Measurements from ENCODE around the gene SPTLC2. TPM values are rescaled to one million over a fixed set of nuclear protein-coding genes. Genes with fewer than 3 reads are reported as not detected.
"Not testable (repeated sequence)": the region's sequence is repeated elsewhere in the genome, so short reads cannot be mapped to it uniquely, and the experiment has no call there.

The SPTLC2 gene
- total RNA-seq, 1 donor, result 33.6 TPM

GRCh38 chr14:77556946-77557345, 59.5 kb downstream of the SPTLC2 start:
- Histone ChIP-seq H3K9me3 (ENCODE audit: low read depth, low read length) (no peaks in the 10 kb centered on the region), H3K4me3 (ENCODE audit: low read length) (no peak overlapping the region), H3K27me3 (ENCODE audit: insufficient read depth, low read length) (no peaks in the 10 kb centered on the region), H3K4me1 (ENCODE audit: insufficient read depth, low read length) (peaks cover 51% of the 10 kb centered on the region)

- Histone ChIP-seq H3K27me3 (ENCODE audit: insufficient read depth, low read length) (no peaks in the 10 kb centered on the region), H3K4me1 (ENCODE audit: insufficient read depth, low read length) (peaks cover 48% of the 10 kb centered on the region), H3K4me3 (ENCODE audit: low read length) (no peak overlapping the region), H3K9me3 (ENCODE audit: low read depth, low read length) (no peaks in the 10 kb centered on the region)
Observed at GRCh38 chr14:77554816-77555599, 61.4 kb downstream of the SPTLC2 start.

GRCh38 chr14:77554207-77554606, 62.2 kb downstream of the SPTLC2 start:
- peaks cover 47% of the 10 kb centered on the region for H3K4me1 ChIP-seq (ENCODE audit: insufficient read depth, low read length)
- H3K27me3 ChIP-seq (ENCODE audit: insufficient read depth, low read length), result no peaks in the 10 kb centered on the region
- H3K9me3 ChIP-seq (ENCODE audit: low read depth, low read length), result no peaks in the 10 kb centered on the region
- no peak overlapping the region for H3K4me3 ChIP-seq (ENCODE audit: low read length)

GRCh38 chr14:77549451-77549850, 67.0 kb downstream of the SPTLC2 start:
- peaks cover 10% of the 10 kb centered on the region for H3K4me1 ChIP-seq (ENCODE audit: insufficient read depth, low read length)
- H3K4me3 ChIP-seq (ENCODE audit: low read length), result no peak overlapping the region
- H3K27me3 ChIP-seq (ENCODE audit: insufficient read depth, low read length), result no peaks in the 10 kb centered on the region
- no peaks in the 10 kb centered on the region for H3K9me3 ChIP-seq (ENCODE audit: low read depth, low read length)

- Histone ChIP-seq H3K27me3 (ENCODE audit: insufficient read depth, low read length) (no peaks in the 10 kb centered on the region), H3K9me3 (ENCODE audit: low read depth, low read length) (no peaks in the 10 kb centered on the region), H3K4me1 (ENCODE audit: insufficient read depth, low read length) (peaks cover 16% of the 10 kb centered on the region), H3K4me3 (ENCODE audit: low read length) (no peak overlapping the region)
Observed at GRCh38 chr14:77547512-77548180, 68.8 kb downstream of the SPTLC2 start.

GRCh38 chr14:77545171-77545570, 71.3 kb downstream of the SPTLC2 start:
- H3K4me1 ChIP-seq (ENCODE audit: insufficient read depth, low read length), result peaks cover 26% of the 10 kb centered on the region
- not testable (repeated sequence) for H3K27me3 ChIP-seq (ENCODE audit: insufficient read depth, low read length); H3K9me3 ChIP-seq (ENCODE audit: low read depth, low read length); H3K4me3 ChIP-seq (ENCODE audit: low read length)

GRCh38 chr14:77544571-77544970, 71.9 kb downstream of the SPTLC2 start:
- Histone ChIP-seq H3K4me3 (ENCODE audit: low read length) (no peak overlapping the region), H3K9me3 (ENCODE audit: low read depth, low read length) (no peaks in the 10 kb centered on the region), H3K4me1 (ENCODE audit: insufficient read depth, low read length) (peaks cover 26% of the 10 kb centered on the region), H3K27me3 (ENCODE audit: insufficient read depth, low read length) (no peaks in the 10 kb centered on the region)

- H3K27me3 ChIP-seq (ENCODE audit: insufficient read depth, low read length), result no peaks in the 10 kb centered on the region
- peaks cover 27% of the 10 kb centered on the region for H3K4me1 ChIP-seq (ENCODE audit: insufficient read depth, low read length)
- no peaks in the 10 kb centered on the region for H3K9me3 ChIP-seq (ENCODE audit: low read depth, low read length)
- H3K4me3 ChIP-seq (ENCODE audit: low read length), result no peak overlapping the region
Observed at GRCh38 chr14:77543637-77544334, 72.7 kb downstream of the SPTLC2 start.

- H3K27me3 ChIP-seq (ENCODE audit: insufficient read depth, low read length), result no peaks in the 10 kb centered on the region
- H3K9me3 ChIP-seq (ENCODE audit: low read depth, low read length), result no peaks in the 10 kb centered on the region
- no peak overlapping the region for H3K4me3 ChIP-seq (ENCODE audit: low read length)
- peaks cover 33% of the 10 kb centered on the region for H3K4me1 ChIP-seq (ENCODE audit: insufficient read depth, low read length)
Observed at GRCh38 chr14:77543240-77543551, 73.2 kb downstream of the SPTLC2 start.

- H3K27me3 ChIP-seq (ENCODE audit: insufficient read depth, low read length), result no peaks in the 10 kb centered on the region
- H3K4me1 ChIP-seq (ENCODE audit: insufficient read depth, low read length), result peaks cover 35% of the 10 kb centered on the region
- no peak overlapping the region for H3K4me3 ChIP-seq (ENCODE audit: low read length)
- no peaks in the 10 kb centered on the region for H3K9me3 ChIP-seq (ENCODE audit: low read depth, low read length)
Observed at GRCh38 chr14:77542421-77543239, 73.8 kb downstream of the SPTLC2 start.

GRCh38 chr14:77541905-77542304, 74.5 kb downstream of the SPTLC2 start:
- no peaks in the 10 kb centered on the region for H3K27me3 ChIP-seq (ENCODE audit: insufficient read depth, low read length)
- H3K4me3 ChIP-seq (ENCODE audit: low read length), result no peak overlapping the region
- H3K9me3 ChIP-seq (ENCODE audit: low read depth, low read length), result no peaks in the 10 kb centered on the region
- H3K4me1 ChIP-seq (ENCODE audit: insufficient read depth, low read length), result peaks cover 35% of the 10 kb centered on the region

- not testable (repeated sequence) for H3K4me3 ChIP-seq (ENCODE audit: low read length); H3K27me3 ChIP-seq (ENCODE audit: insufficient read depth, low read length); H3K9me3 ChIP-seq (ENCODE audit: low read depth, low read length)
- peaks cover 14% of the 10 kb centered on the region for H3K4me1 ChIP-seq (ENCODE audit: insufficient read depth, low read length)
Observed at GRCh38 chr14:77536951-77537350, 79.5 kb downstream of the SPTLC2 start.

- Histone ChIP-seq H3K4me1 (ENCODE audit: insufficient read depth, low read length) (no peaks in the 10 kb centered on the region), H3K27me3 (ENCODE audit: insufficient read depth, low read length) (no peaks in the 10 kb centered on the region), H3K4me3 (ENCODE audit: low read length) (no peak overlapping the region), H3K9me3 (ENCODE audit: low read depth, low read length) (no peaks in the 10 kb centered on the region)
Observed at GRCh38 chr14:77531071-77531470, 85.4 kb downstream of the SPTLC2 start.

GRCh38 chr14:77529963-77530362, 86.5 kb downstream of the SPTLC2 start:
- Histone ChIP-seq H3K4me1 (ENCODE audit: insufficient read depth, low read length) (no peaks in the 10 kb centered on the region), H3K4me3 (ENCODE audit: low read length) (no peak overlapping the region), H3K9me3 (ENCODE audit: low read depth, low read length) (no peaks in the 10 kb centered on the region), H3K27me3 (ENCODE audit: insufficient read depth, low read length) (no peaks in the 10 kb centered on the region)

- Histone ChIP-seq H3K4me1 (ENCODE audit: insufficient read depth, low read length) (no peaks in the 10 kb centered on the region), H3K4me3 (ENCODE audit: low read length) (no peak overlapping the region)
Observed at GRCh38 chr14:77529213-77529612, 87.2 kb downstream of the SPTLC2 start.

More at GRCh38 chr14:77529213-77529612, 87.2 kb downstream of the SPTLC2 start:
- H3K27me3 ChIP-seq (ENCODE audit: insufficient read depth, low read length), result no peaks in the 10 kb centered on the region
- no peaks in the 10 kb centered on the region for H3K9me3 ChIP-seq (ENCODE audit: low read depth, low read length)
